H9 (cell line): Measurements from ENCODE around the gene ATXN10. TPM values are rescaled to one million over a fixed set of nuclear protein-coding genes. Genes with fewer than 3 reads are reported as not detected.

Experiments used
- DNase-seq: peaks from one replicate; pipeline ENCODE4 v3.0.0-alpha.2; 2017
- H2AFZ ChIP-seq: one replicate; pipeline ENCODE4 v1.6.1; 2013; ENCODE audit warnings: mild to moderate bottlenecking, low read length, control low read depth, moderate library complexity
- H2AK5ac ChIP-seq: 2 replicates; pipeline ENCODE4 v1.6.1; 2013; ENCODE audit warnings: low read length, control low read depth, mixed read lengths; ENCODE audit not compliant: insufficient read length
- H2BK120ac ChIP-seq: one replicate; pipeline ENCODE4 v1.6.1; 2013; ENCODE audit warnings: low read depth, mild to moderate bottlenecking, low read length, control low read depth, inconsistent platforms; ENCODE audit not compliant: poor library complexity, severe bottlenecking
- H2BK12ac ChIP-seq: 2 replicates; pipeline ENCODE4 v1.6.1; 2013; ENCODE audit warnings: low read length, control low read depth, mixed read lengths, low read depth; ENCODE audit not compliant: insufficient read length
- H2BK15ac ChIP-seq: 2 replicates; pipeline ENCODE4 v1.6.1; 2013; ENCODE audit warnings: low read depth, low read length, control low read depth
- H2BK20ac ChIP-seq: one replicate; pipeline ENCODE4 v1.6.1; 2013; ENCODE audit warnings: low read depth, mild to moderate bottlenecking, low read length, control low read depth, inconsistent platforms; ENCODE audit not compliant: poor library complexity, severe bottlenecking
- H2BK5ac ChIP-seq: 2 replicates; pipeline ENCODE4 v1.6.1; 2013; ENCODE audit warnings: low read length, control low read depth, mixed read lengths; ENCODE audit not compliant: insufficient read length
- H3K14ac ChIP-seq: 2 replicates; pipeline ENCODE4 v1.6.1; 2013; ENCODE audit warnings: low read length, control low read depth; ENCODE audit not compliant: insufficient read depth
- H3K18ac ChIP-seq: 2 replicates; pipeline ENCODE4 v1.6.1; 2013; ENCODE audit warnings: low read depth, mild to moderate bottlenecking, mixed read lengths, low read length, control low read depth; ENCODE audit not compliant: insufficient read length
- H3K23ac ChIP-seq: 2 replicates; pipeline ENCODE4 v1.6.1; 2013; ENCODE audit warnings: low read length, control low read depth, mixed read lengths, low read depth; ENCODE audit not compliant: insufficient read length
- H3K23me2 ChIP-seq: 2 replicates; pipeline ENCODE4 v1.6.1; 2013; ENCODE audit warnings: low read depth, mild to moderate bottlenecking, mixed read lengths, low read length, control low read depth; ENCODE audit not compliant: insufficient read length, poor library complexity, severe bottlenecking
- H3K27ac ChIP-seq: 2 replicates; pipeline ENCODE4 v1.5.1; 2013; ENCODE audit warnings: low read length, control low read depth, mixed read lengths, low read depth; ENCODE audit not compliant: insufficient read length
- H3K27me3 ChIP-seq: 2 replicates; pipeline ENCODE4 v1.6.1; 2013; ENCODE audit warnings: low read length, control low read depth, inconsistent platforms; ENCODE audit not compliant: insufficient read depth
- H3K4ac ChIP-seq: 2 replicates; pipeline ENCODE4 v1.6.1; 2013; ENCODE audit warnings: low read depth, mild to moderate bottlenecking, control low read depth, inconsistent platforms, low read length, moderate library complexity
- H3K4me1 ChIP-seq: 2 replicates; pipeline ENCODE4 v1.6.1; 2013; ENCODE audit warnings: low read length, control low read depth, inconsistent platforms; ENCODE audit not compliant: insufficient read depth
- H3K4me2 ChIP-seq: 2 replicates; pipeline ENCODE4 v1.6.1; 2013; ENCODE audit warnings: low read length, control low read depth, mixed read lengths; ENCODE audit not compliant: insufficient read length, insufficient read depth
- H3K56ac ChIP-seq: 2 replicates; pipeline ENCODE4 v1.6.1; 2013; ENCODE audit warnings: low read depth, mild to moderate bottlenecking, mixed read lengths, low read length, control low read depth; ENCODE audit not compliant: insufficient read length
- H3K79me1 ChIP-seq: 2 replicates; pipeline ENCODE4 v1.6.1; 2013; ENCODE audit warnings: low read depth, mild to moderate bottlenecking, moderate library complexity, low read length, control low read depth, inconsistent platforms; ENCODE audit not compliant: insufficient read depth, poor library complexity, severe bottlenecking
- H3K79me2 ChIP-seq: 2 replicates; pipeline ENCODE4 v1.6.1; 2013; ENCODE audit warnings: low read length, control low read depth, inconsistent platforms; ENCODE audit not compliant: insufficient read depth
- H3K9ac ChIP-seq: 2 replicates; pipeline ENCODE4 v1.6.1; 2013; ENCODE audit warnings: low read length, control low read depth, mixed read lengths; ENCODE audit not compliant: insufficient read length; ENCODE audit errors: extremely low read depth
- H3K9me3 ChIP-seq: one replicate; pipeline ENCODE4 v1.6.1; 2013; ENCODE audit warnings: low read depth, low read length, inconsistent platforms; ENCODE audit not compliant: control insufficient read depth
- H3T11ph ChIP-seq: one replicate; pipeline ENCODE4 v1.6.1; 2013; ENCODE audit warnings: mild to moderate bottlenecking, low read length, control low read depth, inconsistent platforms
- H4K20me1 ChIP-seq: one replicate; pipeline ENCODE4 v1.6.1; 2013; ENCODE audit not compliant: control insufficient read depth, insufficient read length, insufficient read depth
- H4K5ac ChIP-seq: 2 replicates; pipeline ENCODE4 v1.6.1; 2013; ENCODE audit warnings: low read depth, mild to moderate bottlenecking, mixed read lengths, low read length, control low read depth; ENCODE audit not compliant: insufficient read length
- H4K8ac ChIP-seq: replicated peaks from 2 replicates; pipeline ENCODE4 v1.6.1; 2013; ENCODE audit warnings: low read length, control low read depth, mixed read lengths, low read depth; ENCODE audit not compliant: insufficient read length
- H4K91ac ChIP-seq: 2 replicates; pipeline ENCODE4 v1.6.1; 2013; ENCODE audit warnings: low read depth, mild to moderate bottlenecking, moderate library complexity, mixed read lengths, low read length, control low read depth; ENCODE audit not compliant: insufficient read length
- H3K27ac Mint-ChIP-seq, 3 experiments: 2 replicates in 2 of 3; 3 replicates in 1 of 3; pipeline ENCODE4 v1.8.0; 2020 to 2021; ENCODE audit warnings: mixed read lengths in 3 of 3, mild to moderate bottlenecking in 1 of 3, moderate library complexity in 1 of 3
- H3K27me3 Mint-ChIP-seq: 2 replicates; pipeline ENCODE4 v1.8.0; 2021; ENCODE audit warnings: low read depth, mild to moderate bottlenecking, moderate library complexity, mixed read lengths
- H3K36me3 Mint-ChIP-seq, 3 experiments: 2 replicates in 2 of 3; 3 replicates in 1 of 3; pipeline ENCODE4 v1.8.0; 2020 to 2021; ENCODE audit warnings: low read depth in 3 of 3, mixed read lengths in 3 of 3; ENCODE audit not compliant: insufficient read depth in 1 of 3
- H3K4me1 Mint-ChIP-seq, 2 experiments: 2 replicates each; pipeline ENCODE4 v1.8.0; 2020; ENCODE audit warnings: mixed read lengths in 2 of 2
- H3K4me3 Mint-ChIP-seq, 2 experiments: 2 replicates in 1 of 2; 3 replicates in 1 of 2; pipeline ENCODE4 v1.8.0; 2020 to 2021; ENCODE audit warnings: mild to moderate bottlenecking in 2 of 2, mixed read lengths in 2 of 2, moderate library complexity in 1 of 2
- H3K9me3 Mint-ChIP-seq, 2 experiments: 2 replicates in 1 of 2; 3 replicates in 1 of 2; pipeline ENCODE4 v1.8.0; 2020; ENCODE audit warnings: mild to moderate bottlenecking in 2 of 2, mixed read lengths in 2 of 2, moderate library complexity in 1 of 2
- WGBS: extraction: QIAGEN DNeasy Blood & Tissue Kit; methylation state at CpG from one replicate; pipeline ENCODE4 v1.1.7; 2013; ENCODE audit warnings: missing lambda C conversion rate, low lambda C conversion rate, mixed read lengths; ENCODE audit not compliant: insufficient read length; ENCODE audit errors: extremely low coverage; 5-methylcytosine and 5-hydroxymethylcytosine counted together
- total RNA-seq: library from RNA; stranded (reverse); gene quantifications from 2 replicates; pipeline ENCODE4 v1.2.1, GENCODE V29; 2021
- TF ChIP-seq, protein P1 (sequence below): fragments of 200-600 bp; sonication (generic); conservative IDR thresholded peaks from 3 replicates; pipeline ENCODE4 v1.8.0; 2021; ENCODE audit warnings: antibody characterized with exemption, mild to moderate bottlenecking

The ATXN10 gene
- total RNA-seq, 1 experiment from 2014 or later = 210 TPM

DNA sequence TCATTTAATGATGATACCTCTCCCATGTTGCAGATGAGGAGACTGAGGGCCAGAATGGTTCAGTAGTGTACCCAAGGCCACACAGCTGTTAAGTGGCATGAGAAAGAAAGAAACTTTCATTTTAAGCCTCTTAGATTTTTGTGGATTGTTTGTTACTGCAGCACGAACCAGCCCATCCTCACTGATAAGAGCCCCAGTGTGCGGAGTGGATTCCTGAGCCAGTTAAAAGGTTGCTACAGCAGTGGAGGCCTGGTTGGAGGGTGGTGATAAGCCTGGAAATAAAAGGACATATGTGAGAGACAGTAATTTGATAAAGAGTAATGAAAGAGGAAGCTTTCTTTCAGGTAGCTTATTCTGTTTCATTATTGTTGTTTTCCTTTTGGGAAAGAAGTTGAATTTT, 89.0 kb downstream of the ATXN10 start:
- Histone ChIP-seq H3K27ac (no peak overlapping the region), H3K79me2 (no peaks in the 10 kb centered on the region), H3K27me3 (no peaks in the 10 kb centered on the region)

More for the DNA sequence above, 89.0 kb downstream of the ATXN10 start:
- H3T11ph ChIP-seq = no peak overlapping the region
- no peak overlapping the region for H2BK5ac ChIP-seq
- H4K20me1 ChIP-seq = no peaks in the 10 kb centered on the region
- H4K91ac ChIP-seq = no peak overlapping the region
- H3K4me1 ChIP-seq = peaks cover 10% of the 10 kb centered on the region; the same call in 1 of the 2 replicates
- H2BK120ac ChIP-seq = no peak overlapping the region
- no peak overlapping the region for H3K27ac Mint-ChIP-seq
- H3K4ac ChIP-seq = no peak overlapping the region
- H3K18ac ChIP-seq = no peak overlapping the region
- H3K27me3 Mint-ChIP-seq = no peaks in the 10 kb centered on the region; the same call in 1 of the 2 replicates
- no peak overlapping the region for H2BK15ac ChIP-seq
- no peaks in the 10 kb centered on the region for H3K9me3 ChIP-seq
- peaks cover 0 to 3% of the 10 kb centered on the region in 2 experiments; a peak in 2 of 5 replicates for H3K9me3 Mint-ChIP-seq
- no peak overlapping the region for H4K5ac ChIP-seq
- no peak overlapping the region for H2AK5ac ChIP-seq
- H3K9ac ChIP-seq = no peak overlapping the region
- peaks cover 14 to 25% (median 21%) of the 10 kb centered on the region in 3 experiments for H3K36me3 Mint-ChIP-seq
- no peak overlapping the region for H3K23ac ChIP-seq
- H3K23me2 ChIP-seq = no peaks in the 10 kb centered on the region
- no peak overlapping the region for H4K8ac ChIP-seq
- no peak overlapping the region for H2AFZ ChIP-seq
- no peak overlapping the region for H3K4me2 ChIP-seq
- H3K79me1 ChIP-seq = no peaks in the 10 kb centered on the region
- no CpG with 5 or more reads among the region's 2 CpGs for WGBS
- no peak overlapping the region for H3K4me3 Mint-ChIP-seq
- H2BK12ac ChIP-seq = no peak overlapping the region
- TF ChIP-seq, protein P1, sequence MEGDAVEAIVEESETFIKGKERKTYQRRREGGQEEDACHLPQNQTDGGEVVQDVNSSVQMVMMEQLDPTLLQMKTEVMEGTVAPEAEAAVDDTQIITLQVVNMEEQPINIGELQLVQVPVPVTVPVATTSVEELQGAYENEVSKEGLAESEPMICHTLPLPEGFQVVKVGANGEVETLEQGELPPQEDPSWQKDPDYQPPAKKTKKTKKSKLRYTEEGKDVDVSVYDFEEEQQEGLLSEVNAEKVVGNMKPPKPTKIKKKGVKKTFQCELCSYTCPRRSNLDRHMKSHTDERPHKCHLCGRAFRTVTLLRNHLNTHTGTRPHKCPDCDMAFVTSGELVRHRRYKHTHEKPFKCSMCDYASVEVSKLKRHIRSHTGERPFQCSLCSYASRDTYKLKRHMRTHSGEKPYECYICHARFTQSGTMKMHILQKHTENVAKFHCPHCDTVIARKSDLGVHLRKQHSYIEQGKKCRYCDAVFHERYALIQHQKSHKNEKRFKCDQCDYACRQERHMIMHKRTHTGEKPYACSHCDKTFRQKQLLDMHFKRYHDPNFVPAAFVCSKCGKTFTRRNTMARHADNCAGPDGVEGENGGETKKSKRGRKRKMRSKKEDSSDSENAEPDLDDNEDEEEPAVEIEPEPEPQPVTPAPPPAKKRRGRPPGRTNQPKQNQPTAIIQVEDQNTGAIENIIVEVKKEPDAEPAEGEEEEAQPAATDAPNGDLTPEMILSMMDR = no peak
- H3K4me1 Mint-ChIP-seq = peaks cover 44 to 45% of the 10 kb centered on the region in 2 experiments
- H2BK20ac ChIP-seq = no peak overlapping the region
- no peak overlapping the region for H3K14ac ChIP-seq
- no peak for DNase-seq
- no peak overlapping the region for H3K56ac ChIP-seq
